ENCODE measurements around the gene VPS37D.
"Not testable (repeated sequence)": the region's sequence is repeated elsewhere in the genome, so short reads cannot be mapped to it uniquely, and the experiment has no call there.

VPS37D gene

GRCh38 chr7:73712773-73713172 lies 45.1 kb downstream of the VPS37D start:
- no peak overlapping the region for H3K9ac ChIP-seq (ENCODE audit: low read length)
- H4K20me1 ChIP-seq (ENCODE audit: insufficient read depth, low read length) = no peaks in the 10 kb centered on the region
- DNase-seq = no peak
- no peaks in the 10 kb centered on the region for H3K9me2 ChIP-seq (replicated peaks; ENCODE audit: insufficient read depth, low read length)
- no peak overlapping the region for H3K4me3 ChIP-seq (ENCODE audit: low read length)
- H3K27me3 ChIP-seq (replicated peaks; ENCODE audit: insufficient read depth, low read length) = no peaks in the 10 kb centered on the region
- no peaks in the 10 kb centered on the region for H3K4me1 ChIP-seq (ENCODE audit: low read length)
- H2AFZ ChIP-seq (ENCODE audit: low read length) = no peak overlapping the region
- no peak for TF ChIP-seq CTCF (IDR thresholded peaks at IDR 0.05; ENCODE audit: low read length)
- no peak for TF ChIP-seq EZH2phosphoT487 (IDR thresholded peaks at IDR 0.05; ENCODE audit: low read length)
- TF ChIP-seq EZH2 (optimal IDR thresholded peaks at IDR 0.05; ENCODE audit: low read depth, low read length) = no peak
- no peaks in the 10 kb centered on the region for H3F3A ChIP-seq (ENCODE audit: insufficient read depth, low read length)
- H3K9me3 ChIP-seq (replicated peaks; ENCODE audit: insufficient read depth, low read length) = no peaks in the 10 kb centered on the region
- no peak overlapping the region for H3K27ac ChIP-seq (ENCODE audit: low read length)
- H3K4me2 ChIP-seq (ENCODE audit: low read depth, low read length) = no peak overlapping the region
- no peaks in the 10 kb centered on the region for H3K36me3 ChIP-seq (replicated peaks; ENCODE audit: insufficient read depth, low read length)
- no peaks in the 10 kb centered on the region for H3K79me2 ChIP-seq (ENCODE audit: low read length)

- H3F3A ChIP-seq (ENCODE audit: insufficient read depth, low read length); H2AFZ ChIP-seq (ENCODE audit: low read length); H3K9me3 ChIP-seq (replicated peaks; ENCODE audit: insufficient read depth, low read length); DNase-seq; H3K27me3 ChIP-seq (replicated peaks; ENCODE audit: insufficient read depth, low read length); H3K4me1 ChIP-seq (ENCODE audit: low read length); H4K20me1 ChIP-seq (ENCODE audit: insufficient read depth, low read length); H3K36me3 ChIP-seq (replicated peaks; ENCODE audit: insufficient read depth, low read length); H3K27ac ChIP-seq (ENCODE audit: low read length); H3K4me2 ChIP-seq (ENCODE audit: low read depth, low read length); H3K9me2 ChIP-seq (replicated peaks; ENCODE audit: insufficient read depth, low read length); H3K9ac ChIP-seq (ENCODE audit: low read length); H3K79me2 ChIP-seq (ENCODE audit: low read length); H3K4me3 ChIP-seq (ENCODE audit: low read length): not testable (repeated sequence)
Observed at GRCh38 chr7:73713319-73713718, 45.7 kb downstream of the VPS37D start.

- Histone ChIP-seq H3K9me2 (replicated peaks; ENCODE audit: insufficient read depth, low read length) (no peaks in the 10 kb centered on the region), H3K9me3 (replicated peaks; ENCODE audit: insufficient read depth, low read length) (no peaks in the 10 kb centered on the region), H2AFZ (ENCODE audit: low read length) (no peak overlapping the region), H3F3A (ENCODE audit: insufficient read depth, low read length) (no peaks in the 10 kb centered on the region), H3K79me2 (ENCODE audit: low read length) (0 out of 2 replicates have a peak, but pooled peaks cover 4% of the 10 kb centered on the region), H3K4me3 (ENCODE audit: low read length) (no peak overlapping the region), H4K20me1 (ENCODE audit: insufficient read depth, low read length) (no peaks in the 10 kb centered on the region), H3K9ac (ENCODE audit: low read length) (no peak overlapping the region), H3K4me1 (ENCODE audit: low read length) (no peaks in the 10 kb centered on the region), H3K36me3 (replicated peaks; ENCODE audit: insufficient read depth, low read length) (no peaks in the 10 kb centered on the region), H3K27me3 (replicated peaks; ENCODE audit: insufficient read depth, low read length) (peaks cover 7% of the 10 kb centered on the region), H3K4me2 (ENCODE audit: low read depth, low read length) (no peak overlapping the region), H3K27ac (ENCODE audit: low read length) (no peak overlapping the region)
- no peak for DNase-seq
- no peak for TF ChIP-seq CTCF (IDR thresholded peaks at IDR 0.05; ENCODE audit: low read length)
- no peak for TF ChIP-seq EZH2phosphoT487 (IDR thresholded peaks at IDR 0.05; ENCODE audit: low read length)
- no peak for TF ChIP-seq EZH2 (optimal IDR thresholded peaks at IDR 0.05; ENCODE audit: low read depth, low read length)
Observed at GRCh38 chr7:73715648-73716317, 48.2 kb downstream of the VPS37D start.

GRCh38 chr7:73716318-73716890 lies 48.8 kb downstream of the VPS37D start:
- Histone ChIP-seq H3F3A (ENCODE audit: insufficient read depth, low read length) (no peaks in the 10 kb centered on the region), H3K4me1 (ENCODE audit: low read length) (no peaks in the 10 kb centered on the region), H3K9ac (ENCODE audit: low read length) (no peak overlapping the region), H3K79me2 (ENCODE audit: low read length) (0 out of 2 replicates have a peak, but pooled peaks cover 4% of the 10 kb centered on the region), H3K27me3 (replicated peaks; ENCODE audit: insufficient read depth, low read length) (peaks cover 10% of the 10 kb centered on the region), H2AFZ (ENCODE audit: low read length) (no peak overlapping the region), H3K4me2 (ENCODE audit: low read depth, low read length) (no peak overlapping the region), H3K36me3 (replicated peaks; ENCODE audit: insufficient read depth, low read length) (no peaks in the 10 kb centered on the region), H3K9me3 (replicated peaks; ENCODE audit: insufficient read depth, low read length) (no peaks in the 10 kb centered on the region), H3K9me2 (replicated peaks; ENCODE audit: insufficient read depth, low read length) (no peaks in the 10 kb centered on the region), H3K27ac (ENCODE audit: low read length) (no peak overlapping the region), H3K4me3 (ENCODE audit: low read length) (no peak overlapping the region), H4K20me1 (ENCODE audit: insufficient read depth, low read length) (no peaks in the 10 kb centered on the region)
- TF ChIP-seq CTCF (IDR thresholded peaks at IDR 0.05; ENCODE audit: low read length) (no peak), EZH2 (optimal IDR thresholded peaks at IDR 0.05; ENCODE audit: low read depth, low read length) (no peak), EZH2phosphoT487 (IDR thresholded peaks at IDR 0.05; ENCODE audit: low read length) (no peak)
- DNase-seq = no peak
